ENCODE data around the gene SUSD2. TPM values are rescaled to one million over a fixed set of nuclear protein-coding genes. Genes with fewer than 3 reads are reported as not detected.

SUSD2 gene
- total RNA-seq, 1 donor from 2014 or later: 0.79 TPM

Other genes with a start within 250 kb of the SUSD2 start
- 4.8 and 5.4 TPM in 2 replicates for gene GSTT2B, start 220.3 kb upstream of the SUSD2 start, total RNA-seq
- not detected in 2 replicates for gene DDTL, start 214.6 kb upstream of the SUSD2 start, total RNA-seq
- 93.3 and 102 TPM in 2 replicates for gene DDT, start 207.0 kb upstream of the SUSD2 start, total RNA-seq
- 0.47 and 0.60 TPM in 2 replicates for gene GSTT2, start 201.4 kb upstream of the SUSD2 start, total RNA-seq
- not detected in 2 replicates for gene GSTT4, start 176.0 kb upstream of the SUSD2 start, total RNA-seq
- 91.4 and 102 TPM in 2 replicates for gene CABIN1, start 170.2 kb upstream of the SUSD2 start, total RNA-seq
- gene GGT5, start 63.6 kb downstream of the SUSD2 start, total RNA-seq: not detected in 2 replicates
- gene SPECC1L, start 89.3 kb downstream of the SUSD2 start, total RNA-seq: 87.7 and 96.9 TPM in 2 replicates
- gene ADORA2A, start 246.1 kb downstream of the SUSD2 start, total RNA-seq: 5.2 and 6.4 TPM in 2 replicates

Measured in progenitor cell of endocrine pancreas (in vitro differentiated cells).